Endothelial cell of umbilical vein (primary cell): ENCODE measurements around the gene KIAA2012. TPM values are rescaled to one million over a fixed set of nuclear protein-coding genes. Genes with fewer than 3 reads are reported as not detected.

Experiments
- BruUV-seq: library from RNA; stranded (reverse); fragments of 400-500 nt; replicated peaks from 2 replicates; lab custom pipeline; 2021; lab: Mats Ljungman, UMichigan
- CTCF ChIA-PET: fragments of 300-600, 350-600 bp; sonication (Branson Sonifier 250); formaldehyde crosslinking; loops from one replicate; lab custom pipeline; 2021; ENCODE audit warnings: antibody characterized with exemption, inconsistent platforms; lab: Charles Lee
- POLR2A ChIA-PET: fragments of 300-600, 350-600 bp; sonication (Branson Sonifier 250); formaldehyde crosslinking; loops from one replicate; lab custom pipeline; 2021; ENCODE audit warnings: antibody characterized with exemption, inconsistent platforms; lab: Charles Lee
- DNase-seq: peaks from one replicate; pipeline ENCODE4 v3.0.0-alpha.2; 2011; ENCODE audit warnings: low read depth, low spot score
- FAIRE-seq: peaks from 2 replicates; lab custom pipeline; 2011; peaks lifted over from hg19 to GRCh38; lab: Jason Lieb, UNC
- H2AFZ ChIP-seq: 2 replicates; pipeline ENCODE4 v1.6.0; 2012; ENCODE audit warnings: low read depth, low read length, control low read depth, inconsistent platforms
- H3K27ac ChIP-seq: 2 replicates; pipeline ENCODE4 v1.5.1; 2011; ENCODE audit warnings: low read depth, mild to moderate bottlenecking, control low read depth, low read length, moderate library complexity; ENCODE audit not compliant: insufficient read depth
- H3K27me3 ChIP-seq, 2 experiments: 2 replicates each; pipeline versions ENCODE4 v1.6.0 to v1.6.1; 2011; ENCODE audit warnings: low read length in 2 of 2, mixed read lengths in 1 of 2; ENCODE audit not compliant: control insufficient read depth in 2 of 2, insufficient read depth in 2 of 2
- H3K36me3 ChIP-seq, 2 experiments: 2 replicates in 1 of 2; 3 replicates in 1 of 2; pipeline ENCODE4 v1.5.1; 2011; ENCODE audit warnings: low read length in 2 of 2, mild to moderate bottlenecking in 1 of 2, moderate library complexity in 1 of 2; ENCODE audit not compliant: control insufficient read depth in 2 of 2, insufficient read depth in 2 of 2; ENCODE audit errors: extremely low read depth in 1 of 2
- H3K4me1 ChIP-seq: 3 replicates; pipeline ENCODE4 v1.5.1; 2011; ENCODE audit warnings: mild to moderate bottlenecking, low read length; ENCODE audit not compliant: control insufficient read depth, insufficient read depth; ENCODE audit errors: extremely low read depth
- H3K4me2 ChIP-seq: 2 replicates; pipeline ENCODE4 v1.6.1; 2011; ENCODE audit warnings: low read length, control low read depth, mixed read lengths; ENCODE audit not compliant: insufficient read depth
- H3K4me3 ChIP-seq, 3 experiments: fragments of 200-600 bp in 1 of 3; sonication (generic), shearing (Covaris generic) in 1 of 3; replicated peaks in 1 of 3; 2 replicates each; pipeline ENCODE4 v1.5.1; 2011 to 2016; ENCODE audit warnings: control low read depth in 3 of 3, low read length in 3 of 3, mild to moderate bottlenecking in 2 of 3, inconsistent platforms in 1 of 3, low read depth in 1 of 3, moderate library complexity in 1 of 3; ENCODE audit not compliant: insufficient read depth in 1 of 3
- H3K79me2 ChIP-seq: 2 replicates; pipeline ENCODE4 v1.6.0; 2012; ENCODE audit warnings: low read length, inconsistent platforms; ENCODE audit not compliant: control insufficient read depth, insufficient read depth
- H3K9ac ChIP-seq: replicated peaks from 2 replicates; pipeline ENCODE3; 2011; ENCODE audit warnings: low read length, control low read depth; ENCODE audit not compliant: insufficient read depth; ENCODE audit errors: extremely low read depth
- H3K9me1 ChIP-seq: replicated peaks from 3 replicates; pipeline ENCODE4 v1.6.0; 2011; ENCODE audit warnings: mild to moderate bottlenecking, low read length; ENCODE audit not compliant: control insufficient read depth, insufficient read depth; ENCODE audit errors: extremely low read depth
- H3K9me3 ChIP-seq: replicated peaks from 2 replicates; pipeline ENCODE4 v1.5.1; 2012; ENCODE audit warnings: low read length, inconsistent platforms; ENCODE audit not compliant: control insufficient read depth, insufficient read depth
- H4K20me1 ChIP-seq: replicated peaks from 2 replicates; pipeline ENCODE3; 2011; ENCODE audit warnings: mild to moderate bottlenecking, low read length; ENCODE audit not compliant: control insufficient read depth, insufficient read depth; ENCODE audit errors: extremely low read depth
- CTCF ChIP-seq, 2 donors: IDR thresholded peaks; 1 replicate in 1 of 2; 2 replicates in 1 of 2; pipeline ENCODE4 v1.5.1; 2011; ENCODE audit warnings: low read length in 2 of 2, mild to moderate bottlenecking in 2 of 2, moderate library complexity in 2 of 2, control low read depth in 1 of 2, inconsistent platforms in 1 of 2, low read depth in 1 of 2; ENCODE audit not compliant: insufficient read depth in 1 of 2; ENCODE audit errors: extremely low read depth in 1 of 2
- EZH2 ChIP-seq: IDR thresholded peaks from 2 replicates; pipeline ENCODE4 v1.6.1; 2012; ENCODE audit warnings: borderline replicate concordance, low read depth, mild to moderate bottlenecking, moderate library complexity, low read length, inconsistent platforms; ENCODE audit not compliant: severe bottlenecking
- FOS ChIP-seq: IDR thresholded peaks from 2 replicates; pipeline ENCODE4 v1.6.1; 2011; ENCODE audit warnings: mild to moderate bottlenecking, low read length, moderate library complexity, borderline replicate concordance; ENCODE audit not compliant: insufficient read depth
- GATA2 ChIP-seq: IDR thresholded peaks from 2 replicates; pipeline ENCODE4 v1.7.0; 2011; ENCODE audit warnings: low read depth, mild to moderate bottlenecking, moderate library complexity, mixed read lengths, low read length; ENCODE audit not compliant: insufficient read length, insufficient read depth
- dilution Hi-C: fragments of 300-500 bp; cut with MboI; formaldehyde crosslinking; loops from one replicate; pipeline ENCODE4 v1.15.0; 2019; ENCODE audit warnings: low sequenced_read_pairs; ENCODE audit not compliant: extremely low pct_ligation_motif_present
- intact Hi-C: fragments of 100-400 bp; cut with micrococcal nuclease; formaldehyde crosslinking; loops from one replicate; pipeline ENCODE4 v1.10.0; 2022
- polyA plus RNA-seq, 4 experiments: library from polyadenylated mRNA; depleted of rRNA in 3 of 4; stranded (reverse) in 3 of 4; unstranded in 1 of 4; fragments of >200 nt; gene quantifications; 2 replicates each; pipeline versions ENCODE4 v1.2.1 to v1.2.3, GENCODE V29; 2011 to 2012; ENCODE audit warnings: missing spikeins in 1 of 4
- total RNA-seq: library from RNA; stranded (reverse); gene quantifications from 2 replicates; pipeline ENCODE4 v1.2.3, GENCODE V29; 2021

KIAA2012 gene
- total and polyA plus RNA-seq, 2 donors (not counting 3 experiments of a cell fraction or from before 2014, with no cell fraction given): not detected

GRCh38 chr2:202040079-202040844 is 32.8 kb upstream of the KIAA2012 start:
- H3K4me3 ChIP-seq: no peak overlapping the region
- no peaks in the 10 kb centered on the region for H3K9me3 ChIP-seq
- FAIRE-seq (no peak), DNase-seq (no peak)
- H3K9me1 ChIP-seq: no peaks in the 10 kb centered on the region
- H2AFZ ChIP-seq: no peak overlapping the region
- no peak overlapping the region for H3K27ac ChIP-seq
- H3K36me3 ChIP-seq: no peaks in the 10 kb centered on the region
- CTCF ChIA-PET: interaction anchor here (1.5 kb wide), 1 partner anchor 180 kb away, joined by 4 read pairs; no protein-coding TSS in a partner anchor
- intact Hi-C loops: no loop called here
- no peak overlapping the region for H3K4me2 ChIP-seq
- no peaks in the 10 kb centered on the region for H3K79me2 ChIP-seq
- H3K9ac ChIP-seq: no peak overlapping the region
- TF ChIP-seq CTCF (IDR thresholded peaks at IDR 0.05; ENCODE audit: extremely low read depth in 1 of 2, insufficient read depth in 1 of 2, low read depth in 1 of 2, low read length in 2 of 2) (no peak), GATA2 (no peak), EZH2 (no peak), FOS (no peak)
- no peaks in the 10 kb centered on the region for H3K4me1 ChIP-seq
- POLR2A ChIA-PET: no interaction called here
- BruUV-seq: no TSS peak
- dilution Hi-C loops: no loop called here
- H3K27me3 ChIP-seq: peaks cover 67 to 77% of the 10 kb centered on the region in 2 experiments
- H4K20me1 ChIP-seq: no peaks in the 10 kb centered on the region
